OCI-LY3 (cell line): ENCODE results near the gene EXTL2.
"Not testable (repeated sequence)": the region's sequence is repeated elsewhere in the genome, so short reads cannot be mapped to it uniquely, and the experiment has no call there.

Source experiments
- H2AFZ ChIP-seq: fragments of 200-600, 300-600 bp; shearing (Covaris generic); 2 replicates; pipeline ENCODE4 v1.6.0; 2014; ENCODE audit warnings: antibody characterized with exemption, low read depth, low read length
- H3K27ac ChIP-seq: fragments of 200-600, 300-600 bp; sonication (generic); 2 replicates; pipeline ENCODE4 v1.5.1; 2014; ENCODE audit warnings: mild to moderate bottlenecking, low read length, moderate library complexity, mixed read lengths
- H3K27me3 ChIP-seq: fragments of 200-600, 300-600 bp; sonication (generic); 2 replicates; pipeline ENCODE4 v1.6.1; 2014; ENCODE audit warnings: low read depth, low read length, mixed read lengths
- H3K36me3 ChIP-seq: fragments of 200-600, 300-600 bp; sonication (generic); replicated peaks from 2 replicates; pipeline ENCODE3; 2014; ENCODE audit warnings: low read depth, low read length, mixed read lengths
- H3K4me1 ChIP-seq: fragments of 300-600, 200-600 bp; sonication (generic); 2 replicates; pipeline ENCODE4 v1.6.1; 2014; ENCODE audit warnings: low read length, mixed read lengths
- H3K4me2 ChIP-seq: fragments of 200-600, 300-600 bp; sonication (generic); 2 replicates; pipeline ENCODE4 v1.6.1; 2014; ENCODE audit warnings: low read length, mixed read lengths
- H3K4me3 ChIP-seq: fragments of 300-600, 200-600 bp; sonication (generic); 2 replicates; pipeline ENCODE4 v1.5.1; 2014; ENCODE audit warnings: antibody characterized with exemption, mild to moderate bottlenecking, low read length, moderate library complexity
- H3K79me2 ChIP-seq: fragments of 300-600, 200-600 bp; shearing (Covaris generic); 2 replicates; pipeline ENCODE4 v1.6.1; 2014; ENCODE audit warnings: mild to moderate bottlenecking, low read length, mixed read lengths
- H3K9ac ChIP-seq: fragments of 300-600, 200-600 bp; shearing (Covaris generic); 2 replicates; pipeline ENCODE4 v1.6.0; 2014; ENCODE audit warnings: mild to moderate bottlenecking, low read length, moderate library complexity
- H3K9me3 ChIP-seq: fragments of 200-600, 300-600 bp; shearing (Covaris generic); 2 replicates; pipeline ENCODE4 v1.6.1; 2014; ENCODE audit warnings: low read length, mixed read lengths; ENCODE audit not compliant: insufficient read depth
- H4K20me1 ChIP-seq: fragments of 200-600, 300-600 bp; sonication (generic); 2 replicates; pipeline ENCODE4 v1.6.1; 2016; ENCODE audit warnings: low read length, mixed read lengths; ENCODE audit not compliant: insufficient read depth
- CTCF ChIP-seq: fragments of 200-600, 300-600 bp; sonication (generic); IDR thresholded peaks from 2 replicates; pipeline ENCODE4 v1.5.1; 2014; ENCODE audit warnings: antibody characterized with exemption, low read length, low read depth
- EZH2phosphoT487 ChIP-seq: fragments of 200-600 bp; shearing (Covaris generic); IDR thresholded peaks from 2 replicates; pipeline ENCODE4 v1.6.1; 2018; ENCODE audit warnings: antibody characterized with exemption, mixed run types, low read depth

The EXTL2 gene

GRCh38 chr1:100832694-100833428, 61.8 kb downstream of the EXTL2 start:
- Histone ChIP-seq H3K4me1 (no peaks in the 10 kb centered on the region), H3K36me3 (no peaks in the 10 kb centered on the region), H3K4me3 (no peak overlapping the region), H4K20me1 (no peaks in the 10 kb centered on the region), H3K9me3 (no peaks in the 10 kb centered on the region), H3K79me2 (no peaks in the 10 kb centered on the region), H3K9ac (no peak overlapping the region), H3K27ac (no peak overlapping the region), H3K27me3 (no peaks in the 10 kb centered on the region), H2AFZ (no peak overlapping the region), H3K4me2 (no peak overlapping the region)
- TF ChIP-seq EZH2phosphoT487 = no peak
- TF ChIP-seq CTCF = no peak

GRCh38 chr1:100825666-100826065, 69.0 kb downstream of the EXTL2 start:
- H3K36me3 ChIP-seq, H3K4me2 ChIP-seq, H3K9ac ChIP-seq, H3K4me3 ChIP-seq, H3K79me2 ChIP-seq, H3K9me3 ChIP-seq, H3K4me1 ChIP-seq, H3K27ac ChIP-seq, H2AFZ ChIP-seq, H4K20me1 ChIP-seq, H3K27me3 ChIP-seq: not testable (repeated sequence)
